Measurements from ENCODE around the gene LCOR.

GRCh38 chr10:96910488-96911395, 78.6 kb downstream of the LCOR start:
- TF ChIP-seq ZC3H10 (CRISPR knock-in tag; IDR thresholded peaks at IDR 0.05): no peak
- TF ChIP-seq SNAI2 (CRISPR knock-in tag; IDR thresholded peaks at IDR 0.05): no peak
- no peak for TF ChIP-seq PATZ1 (CRISPR knock-in tag; IDR thresholded peaks at IDR 0.05; ENCODE audit: borderline replicate concordance)
- no peak for TF ChIP-seq ISL1 (CRISPR knock-in tag; IDR thresholded peaks at IDR 0.05)
- TF ChIP-seq CSRNP3 (CRISPR knock-in tag; IDR thresholded peaks at IDR 0.05): no peak
- no peak for TF ChIP-seq ZNF70 (CRISPR knock-in tag; IDR thresholded peaks at IDR 0.05)
- TF ChIP-seq ZFP30 (CRISPR knock-in tag; IDR thresholded peaks at IDR 0.05): no peak
- no peak for TF ChIP-seq RARB (CRISPR knock-in tag; IDR thresholded peaks at IDR 0.05)
- TF ChIP-seq CSDC2 (CRISPR knock-in tag; IDR thresholded peaks at IDR 0.05): no peak
- TF ChIP-seq ZNF8 (CRISPR knock-in tag; IDR thresholded peaks at IDR 0.05): no peak
- no peak for TF ChIP-seq PPARA (CRISPR knock-in tag; IDR thresholded peaks at IDR 0.05; ENCODE audit: borderline replicate concordance)
- TF ChIP-seq ZFP3 (CRISPR knock-in tag; IDR thresholded peaks at IDR 0.05): no peak
- TF ChIP-seq ZNF565 (CRISPR knock-in tag; conservative IDR thresholded peaks at IDR 0.05; ENCODE audit: low read depth): no peak

All from SK-N-SH treated with all-trans-retinoic acid at 6 μM for 48 hours (cell line).